Measurements from ENCODE around the gene KLHL7.

- TF ChIP-seq ELF4 (IDR thresholded peaks at IDR 0.05) (no peak), NFRKB (IDR thresholded peaks at IDR 0.05) (no peak), FOXM1 (IDR thresholded peaks at IDR 0.05; ENCODE audit: borderline replicate concordance) (no peak), SP1 (IDR thresholded peaks at IDR 0.05) (no peak), HDGF (IDR thresholded peaks at IDR 0.05; ENCODE audit: borderline replicate concordance) (no peak), PKNOX1 (IDR thresholded peaks at IDR 0.05) (no peak), ARNT (IDR thresholded peaks at IDR 0.05) (no peak), FOXK2 (IDR thresholded peaks at IDR 0.05) (no peak), TARDBP (IDR thresholded peaks at IDR 0.05) (no peak), L3MBTL2 (conservative IDR thresholded peaks at IDR 0.05) (no peak), SUZ12 (IDR thresholded peaks at IDR 0.05) (no peak)
These were observed 59.7 kb downstream of the KLHL7 start for GRCh38 chr7:23165316-23165715.
